SH-SY5Y (cell line): ENCODE data around the gene SLC8A2.

ENCODE experiments used
- GATA2 ChIP-seq: IDR thresholded peaks from 2 replicates; pipeline ENCODE4 v1.6.1; 2011; ENCODE audit warnings: mild to moderate bottlenecking, low read depth, low read length
- GATA3 ChIP-seq: IDR thresholded peaks from 2 replicates; pipeline ENCODE4 v1.6.1; 2011; ENCODE audit warnings: low read depth, mild to moderate bottlenecking, low read length, moderate library complexity

SLC8A2 gene

GRCh38 chr19:47417746-47418691 is 53.7 kb downstream of the SLC8A2 start:
- TF ChIP-seq GATA3 (no peak), GATA2 (no peak)

- no peak for TF ChIP-seq GATA2
- TF ChIP-seq GATA3 = no peak
These were observed 54.5 kb downstream of the SLC8A2 start for GRCh38 chr19:47417107-47417745.

- TF ChIP-seq GATA2 (no peak), GATA3 (no peak)
These were observed 55.1 kb downstream of the SLC8A2 start for GRCh38 chr19:47416643-47416985.

- no peak for TF ChIP-seq GATA3
- TF ChIP-seq GATA2 = no peak
These were observed 55.6 kb downstream of the SLC8A2 start for GRCh38 chr19:47415953-47416642.

GRCh38 chr19:47414469-47414868 is 57.2 kb downstream of the SLC8A2 start:
- TF ChIP-seq GATA3 (no peak), GATA2 (no peak)

- TF ChIP-seq GATA2 (no peak), GATA3 (no peak)
These were observed 57.8 kb downstream of the SLC8A2 start for GRCh38 chr19:47413941-47414340.

- TF ChIP-seq GATA2 (no peak), GATA3 (no peak)
These were observed 60.6 kb downstream of the SLC8A2 start for GRCh38 chr19:47411101-47411500.

GRCh38 chr19:47408156-47408938 is 63.3 kb downstream of the SLC8A2 start:
- TF ChIP-seq GATA2 (no peak), GATA3 (no peak)

GRCh38 chr19:47407417-47407774 is 64.3 kb downstream of the SLC8A2 start:
- no peak for TF ChIP-seq GATA2
- TF ChIP-seq GATA3 = no peak

- no peak for TF ChIP-seq GATA2
- no peak for TF ChIP-seq GATA3
These were observed 64.8 kb downstream of the SLC8A2 start for GRCh38 chr19:47406711-47407416.

- TF ChIP-seq GATA3 = no peak
- TF ChIP-seq GATA2 = no peak
These were observed 65.8 kb downstream of the SLC8A2 start for GRCh38 chr19:47405854-47406417.

- TF ChIP-seq GATA3 (no peak), GATA2 (no peak)
These were observed 66.5 kb downstream of the SLC8A2 start for GRCh38 chr19:47405197-47405550.
